NCI-H128 (cell line): ENCODE data around the gene SMARCC1.

Experiments
- DNase-seq: peaks from one replicate; lab custom pipeline; 2025; ENCODE audit not compliant: unreplicated experiment; lab: John Stamatoyannopoulos, UW

Gene SMARCC1

GRCh38 chr3:47592066-47592795, 189.5 kb downstream of the SMARCC1 start:
- DNase-seq = no peak

- no peak for DNase-seq
Measured at GRCh38 chr3:47590216-47590615, 191.5 kb downstream of the SMARCC1 start.

DNA sequence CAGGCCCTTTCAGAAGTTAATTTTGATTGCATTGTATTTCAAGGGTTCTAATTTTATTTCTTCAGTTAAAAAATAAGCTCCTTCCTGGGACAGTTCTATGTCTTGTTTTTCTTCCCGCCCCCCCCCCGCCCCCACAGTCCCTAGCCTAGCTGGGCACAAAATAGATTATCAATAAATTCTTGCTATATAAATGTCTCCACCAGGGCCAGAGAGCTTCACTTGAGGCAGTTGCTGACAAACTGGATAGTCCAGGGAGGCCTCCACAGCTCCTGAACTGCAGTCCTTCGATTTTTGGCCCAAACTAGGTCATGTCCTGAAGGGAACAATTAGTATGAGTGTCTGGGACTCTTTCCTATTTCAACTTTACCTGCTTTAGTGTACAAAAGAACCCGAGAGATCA, 193.1 kb downstream of the SMARCC1 start:
- DNase-seq = no peak

GRCh38 chr3:47588053-47588452, 193.6 kb downstream of the SMARCC1 start:
- DNase-seq = no peak

DNA sequence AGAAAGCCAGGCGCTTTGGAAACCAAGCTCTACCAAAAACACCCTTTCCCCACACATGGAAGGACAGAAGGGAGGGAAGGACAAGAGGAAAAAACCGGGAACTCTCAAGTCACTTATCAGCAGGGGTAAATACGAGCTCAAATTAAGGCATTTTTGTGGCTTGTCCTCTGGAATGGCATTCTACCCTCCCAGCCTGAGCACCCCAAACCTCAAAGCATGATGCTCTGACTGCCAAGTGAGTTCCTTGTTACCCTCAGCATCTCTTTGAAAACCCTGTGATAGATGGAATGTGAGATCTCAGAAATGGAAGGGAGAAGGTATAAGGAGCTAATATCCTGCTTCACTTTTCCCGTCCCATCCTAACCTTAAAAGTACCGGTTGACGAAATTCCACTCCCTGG, 194.9 kb downstream of the SMARCC1 start:
- DNase-seq = no peak

DNA sequence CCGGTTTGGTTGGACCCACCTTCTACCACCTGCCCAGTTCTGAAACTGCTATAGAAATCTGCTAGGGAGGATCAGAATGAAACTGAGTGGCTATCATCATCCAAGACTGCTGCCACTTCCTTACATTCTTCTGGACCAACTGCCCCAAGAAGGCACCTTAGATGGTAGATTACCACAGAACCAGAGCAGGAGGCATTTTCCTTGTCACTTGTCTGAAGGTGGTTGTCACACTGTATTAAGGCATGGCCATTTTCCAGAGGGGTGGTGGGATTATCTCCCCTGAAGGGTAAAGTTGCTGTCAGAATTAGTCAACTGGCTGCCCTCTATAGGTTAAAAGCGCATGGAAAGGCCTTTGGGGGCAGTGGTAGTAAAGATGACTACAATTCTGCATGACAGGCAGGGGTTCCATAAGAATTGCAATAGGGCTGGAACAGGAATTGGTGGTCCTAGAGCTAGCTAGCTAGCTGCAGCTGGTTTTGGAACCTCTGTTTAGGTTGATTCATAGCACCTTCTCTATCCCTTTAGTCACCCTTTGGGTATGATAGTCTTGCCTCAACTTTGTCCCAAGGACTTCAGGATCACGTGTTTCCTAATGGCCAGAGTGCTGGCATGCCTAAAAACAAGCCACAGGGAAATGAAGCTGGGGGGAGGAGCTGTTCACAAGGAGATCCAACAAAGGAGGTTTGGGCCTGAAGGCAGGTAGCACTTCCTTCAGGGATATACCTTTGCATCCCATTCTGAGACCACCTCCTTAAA, 198.2 kb downstream of the SMARCC1 start:
- DNase-seq = no peak

DNA sequence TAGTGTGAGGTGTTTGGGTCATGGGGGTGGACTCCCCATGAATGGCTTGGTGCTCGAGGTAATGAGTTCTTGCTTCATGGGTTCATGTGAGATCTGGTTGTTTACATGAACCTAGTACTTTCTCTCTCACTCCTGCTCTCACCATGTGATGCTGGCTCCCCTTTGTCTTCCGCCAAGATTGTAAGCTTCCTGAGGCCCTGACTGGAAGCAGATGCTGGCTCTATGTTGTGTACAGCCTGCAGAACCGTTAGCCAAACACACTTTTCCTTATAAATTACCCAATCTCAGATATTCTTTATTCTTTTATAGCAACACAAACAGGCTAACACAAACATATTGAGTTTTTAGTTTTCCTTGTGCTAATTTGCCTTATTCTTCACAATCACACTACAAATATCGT, 199.9 kb downstream of the SMARCC1 start:
- DNase-seq = no peak

DNA sequence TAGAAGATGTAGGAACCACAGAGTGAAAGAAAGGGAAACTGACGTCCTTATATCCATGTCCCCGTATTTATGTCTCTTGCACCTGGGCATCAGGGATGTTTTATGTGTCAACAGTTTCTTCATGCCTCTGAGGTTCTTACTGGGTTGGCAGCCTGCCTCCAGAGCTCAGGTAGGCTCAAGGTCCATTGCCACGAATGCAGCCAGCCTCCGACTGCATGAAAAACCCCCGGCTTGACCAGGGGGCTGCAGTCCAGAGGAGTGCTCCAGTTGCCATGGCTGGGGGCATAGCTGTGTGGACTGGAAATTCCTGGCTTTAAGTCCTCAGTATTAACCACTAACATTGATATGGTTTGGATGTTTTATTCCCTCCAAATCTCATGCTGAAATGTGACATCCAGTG, 200.3 kb downstream of the SMARCC1 start:
- no peak for DNase-seq

DNA sequence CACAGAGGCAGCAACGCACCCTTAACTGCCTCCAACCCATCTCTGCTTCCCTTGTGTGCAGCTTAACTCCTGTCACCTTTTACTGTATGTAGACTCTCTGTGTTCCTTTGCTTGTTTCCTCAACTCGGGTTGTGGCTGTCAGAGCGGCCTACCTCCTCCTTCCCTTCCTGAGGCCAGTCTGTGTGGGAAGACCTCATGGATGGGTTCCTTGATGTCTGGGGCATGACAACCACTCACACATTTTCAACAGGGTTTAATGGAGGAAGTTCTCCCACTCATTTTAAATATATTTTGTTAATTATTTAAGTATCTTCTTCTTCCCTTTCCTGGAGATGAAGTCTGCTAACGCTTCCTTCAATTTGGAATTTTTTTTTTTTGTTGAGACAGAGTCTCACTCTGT, 201.2 kb downstream of the SMARCC1 start:
- no peak for DNase-seq

DNA sequence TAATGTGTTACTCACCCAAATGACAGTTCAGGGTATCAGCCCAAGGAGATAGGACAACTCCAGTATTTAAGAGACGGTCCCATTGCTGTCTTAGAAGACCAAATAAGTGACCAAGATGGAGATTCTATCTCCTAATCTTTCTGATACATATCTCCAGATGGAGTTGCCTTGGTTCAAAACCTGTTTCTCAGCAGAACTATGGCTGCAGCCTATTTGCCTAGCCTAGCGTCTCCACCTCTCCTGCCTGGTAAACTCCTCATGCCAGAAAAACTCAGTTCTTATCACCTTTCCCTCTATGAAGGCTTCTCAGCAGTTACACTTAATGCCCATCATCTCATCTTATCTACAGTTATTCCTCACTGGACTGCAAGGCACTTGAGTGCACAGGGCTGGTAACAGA, 201.8 kb downstream of the SMARCC1 start:
- DNase-seq = no peak

DNA sequence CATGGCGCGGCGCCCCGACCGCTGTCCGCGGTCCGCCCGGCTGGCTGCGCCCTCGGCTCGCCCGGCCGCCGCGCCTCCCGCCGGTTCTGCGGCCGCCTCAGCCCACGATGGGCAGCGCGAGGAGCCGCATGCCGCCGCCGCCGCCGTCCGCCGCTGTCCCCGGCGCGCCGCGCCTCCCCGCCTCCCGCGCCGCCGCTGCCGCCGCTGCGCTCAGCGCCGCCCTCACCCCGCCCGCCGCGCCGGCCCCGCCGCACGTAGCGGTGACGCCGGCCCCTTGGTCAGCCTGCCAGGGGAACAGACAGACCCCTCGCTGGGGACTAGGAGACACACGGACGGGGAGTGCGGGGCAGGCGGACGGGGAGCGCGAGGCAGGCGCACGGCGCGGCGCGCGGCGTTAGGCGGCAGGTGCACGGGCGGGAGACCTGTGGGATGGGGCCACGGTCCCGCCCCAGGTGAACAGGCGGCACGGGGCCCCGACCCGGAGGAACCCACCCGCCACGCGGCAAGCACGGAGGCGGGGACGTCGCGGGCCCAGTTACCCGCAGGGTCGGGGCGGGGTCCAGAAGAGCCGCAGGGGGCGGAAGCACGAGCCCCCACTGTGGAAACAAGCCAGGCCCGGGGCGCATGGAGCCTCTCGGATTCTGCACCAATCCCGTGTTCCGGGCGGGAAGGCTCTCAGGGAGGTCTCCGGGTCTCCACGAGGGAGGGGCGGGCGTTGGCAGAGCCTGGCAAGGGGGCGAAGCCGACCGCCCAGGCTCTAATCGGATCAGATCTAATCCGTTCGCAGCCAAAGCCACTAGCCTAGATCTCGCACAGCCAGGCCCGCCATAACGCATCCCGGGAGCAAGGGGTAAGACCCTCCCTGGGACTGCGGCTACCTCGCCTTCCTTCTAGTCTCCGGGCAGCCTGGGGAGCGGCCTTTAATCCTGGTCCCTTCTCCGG, 202.7 kb downstream of the SMARCC1 start, which contains the start of gene CSPG5:
CSPG5 (minus strand) TSS at position 175 of the 942 bp plus-strand sequence; CDS start at position 3, 172 bp downstream.
- no peak for DNase-seq

DNA sequence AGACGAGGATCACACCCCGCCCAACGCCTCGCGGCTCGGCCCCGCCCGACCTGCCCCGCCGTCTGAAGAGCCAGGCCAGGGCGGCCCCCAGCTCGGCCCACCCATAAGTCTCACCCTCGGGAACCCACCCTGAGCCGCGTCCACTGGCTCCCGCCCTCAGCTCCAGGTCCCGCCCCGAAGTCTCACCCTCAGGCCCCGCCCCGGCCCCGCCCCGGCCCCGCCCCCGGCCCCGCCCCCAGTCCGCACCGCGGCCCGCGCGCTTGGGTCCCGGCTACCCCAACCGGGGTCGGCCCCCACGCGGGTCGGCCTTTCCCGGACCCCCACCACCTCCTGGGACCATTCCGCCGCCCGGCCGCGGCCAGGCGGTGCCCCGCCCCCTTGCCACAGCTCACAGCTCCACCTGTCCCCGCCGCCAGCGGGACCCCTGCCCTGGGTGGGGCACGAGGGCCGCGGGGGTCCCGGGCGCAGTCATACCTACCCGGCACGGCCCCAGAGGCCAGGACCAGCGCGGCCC, 203.5 kb downstream of the SMARCC1 start:
- DNase-seq = no peak

- no peak for DNase-seq
Measured at GRCh38 chr3:47577583-47578118, 204.0 kb downstream of the SMARCC1 start.

DNA sequence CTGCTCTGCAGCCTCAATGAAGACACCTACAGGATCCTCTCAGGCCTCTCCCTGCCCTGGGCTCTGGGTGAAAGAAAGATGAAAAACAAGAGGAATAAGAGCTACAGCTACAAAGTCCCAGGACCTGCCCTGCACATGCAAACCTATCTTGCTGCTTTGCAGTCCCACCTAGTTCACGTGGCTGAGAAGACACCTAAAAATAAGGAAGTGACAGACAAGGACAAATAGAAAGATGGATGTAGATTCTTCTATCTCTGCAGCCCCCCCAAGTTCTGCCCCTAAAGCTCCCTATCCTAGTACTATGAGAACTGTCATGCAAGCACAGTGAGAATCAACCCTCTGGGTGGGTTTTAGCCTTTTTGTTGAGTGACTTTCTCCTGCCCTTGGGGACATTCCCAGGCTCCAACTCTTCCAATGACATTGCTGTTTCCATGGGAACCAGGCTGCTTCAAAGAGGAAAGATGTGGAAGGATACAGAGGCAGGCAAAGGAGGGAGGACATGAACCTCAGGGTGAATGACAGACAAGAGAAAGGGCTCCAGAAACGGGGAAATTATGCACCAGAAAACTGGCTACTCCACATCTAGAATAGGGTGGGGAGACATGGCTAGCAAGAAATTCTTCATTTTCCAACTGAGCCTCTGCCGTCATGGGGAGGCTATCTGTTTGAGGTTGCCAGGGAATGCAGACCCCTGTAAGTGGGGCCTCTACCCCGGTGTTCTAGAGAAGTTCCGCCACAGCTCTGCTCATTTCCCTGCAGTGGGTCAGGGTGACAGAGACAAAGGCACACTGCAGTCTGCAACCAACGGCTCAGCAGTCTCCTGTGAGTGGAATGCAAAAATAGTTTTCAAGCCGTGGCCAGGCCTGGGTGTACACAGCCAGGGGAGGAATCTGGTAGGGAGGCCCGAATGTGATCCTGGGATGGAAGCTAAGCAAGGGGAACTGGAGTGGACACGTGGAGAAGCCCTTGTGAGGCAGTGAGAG, 208.2 kb downstream of the SMARCC1 start:
- no peak for DNase-seq

DNA sequence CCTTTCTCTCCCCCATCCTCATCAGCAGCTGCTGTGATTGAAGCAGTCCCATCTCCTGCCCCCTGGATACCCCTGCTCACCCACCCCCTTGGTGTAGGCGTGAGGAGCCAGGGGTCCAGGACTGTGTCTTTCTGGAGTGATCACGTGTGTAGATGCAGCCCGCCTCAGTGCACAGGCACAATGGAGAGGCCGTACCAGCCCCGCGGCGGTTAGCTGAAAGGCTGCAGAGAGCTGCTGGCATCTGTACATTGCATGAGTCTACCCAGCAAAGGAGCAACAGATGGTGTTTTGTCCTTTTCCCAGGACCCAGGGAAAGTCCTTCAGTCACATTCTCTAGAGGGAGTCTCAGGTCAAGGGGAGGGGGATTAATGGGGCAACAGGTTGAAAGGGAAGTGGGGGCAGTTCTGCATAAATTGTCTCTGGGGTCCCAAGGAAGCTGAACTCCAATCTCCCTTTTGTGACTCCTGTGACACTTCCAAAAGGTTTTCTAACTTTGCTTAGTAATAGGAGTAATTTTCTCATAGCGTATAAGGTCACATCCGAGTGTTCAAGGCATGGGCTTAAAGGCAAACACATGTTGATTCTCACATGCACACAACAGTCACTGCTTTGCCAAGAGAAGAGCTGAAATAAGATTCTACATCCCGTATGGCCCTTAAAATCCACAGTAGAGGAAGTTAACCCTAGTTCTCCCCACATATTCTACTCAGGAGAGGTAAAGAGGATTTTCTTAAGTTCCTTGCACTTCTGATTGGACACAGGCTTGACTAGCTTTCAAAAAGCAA, 210.1 kb downstream of the SMARCC1 start:
- no peak for DNase-seq

DNA sequence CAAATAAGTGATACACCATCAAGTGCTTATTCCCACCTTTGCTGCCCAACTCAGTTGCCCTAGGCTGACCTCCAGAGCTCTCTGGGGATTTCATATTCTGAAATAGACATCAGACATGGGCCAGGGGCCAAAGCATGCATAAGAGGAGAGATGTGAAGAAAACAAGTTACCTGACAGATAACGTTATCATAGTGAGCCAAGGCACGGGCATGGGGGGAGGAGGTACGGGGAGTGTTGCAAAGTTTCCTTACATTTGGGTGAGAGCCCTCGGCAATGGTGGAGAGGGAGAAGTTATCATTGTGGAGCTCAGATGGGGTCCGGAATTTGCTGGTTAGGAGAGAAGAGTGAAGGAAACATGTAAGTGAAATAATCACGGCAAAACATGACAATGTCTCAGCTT, 212.8 kb downstream of the SMARCC1 start:
- no peak for DNase-seq

GRCh38 chr3:47567149-47567548, 214.5 kb downstream of the SMARCC1 start:
- no peak for DNase-seq

DNA sequence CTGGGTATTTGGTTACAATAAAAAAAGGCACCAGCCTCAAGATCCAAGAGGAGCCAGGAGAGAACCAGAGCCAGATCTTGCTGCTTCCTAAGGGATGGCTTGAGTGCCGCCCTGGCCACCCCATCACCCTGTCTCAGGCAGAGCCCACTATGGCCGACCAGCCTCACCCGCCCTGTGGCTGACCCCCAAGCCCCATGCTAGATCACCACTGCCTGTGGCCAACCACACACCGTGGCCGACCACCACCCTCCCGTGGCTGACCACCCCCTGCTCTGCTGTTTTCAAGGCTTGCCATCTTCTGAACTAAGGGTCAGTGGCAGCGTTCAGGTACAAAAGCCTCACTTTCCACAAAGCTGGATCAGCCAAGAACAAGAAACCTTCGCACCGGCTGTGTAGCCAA, 215.0 kb downstream of the SMARCC1 start:
- no peak for DNase-seq
